Liver (tissue), 9 donors: Measurements from ENCODE around the gene TMEM19. TPM values are rescaled to one million over a fixed set of nuclear protein-coding genes. Genes with fewer than 3 reads are reported as not detected.

Source experiments
- DNase-seq: peaks from one replicate; pipeline ENCODE4 v3.0.0-alpha.2; 2017; ENCODE audit warnings: low spot score
- H3K27ac ChIP-seq, 2 donors: one replicate each; pipeline ENCODE4 v1.7.0; 2013; ENCODE audit warnings: inconsistent platforms in 2 of 2, low read length in 2 of 2, control low read depth in 1 of 2, low read depth in 1 of 2, mild to moderate bottlenecking in 1 of 2
- H3K27me3 ChIP-seq, 4 donors: one replicate each; pipeline versions ENCODE4 v1.6.1 to v1.7.0; 2013; ENCODE audit warnings: low read length in 3 of 4, inconsistent platforms in 1 of 4, mild to moderate bottlenecking in 1 of 4, moderate library complexity in 1 of 4; ENCODE audit not compliant: control insufficient read depth in 4 of 4, insufficient read depth in 4 of 4
- H3K36me3 ChIP-seq, 4 donors: one replicate each; pipeline versions ENCODE4 v1.6.1 to v1.7.0; 2013; ENCODE audit warnings: low read length in 3 of 4, mild to moderate bottlenecking in 3 of 4, low read depth in 1 of 4, moderate library complexity in 1 of 4; ENCODE audit not compliant: control insufficient read depth in 4 of 4, insufficient read depth in 3 of 4
- H3K4me1 ChIP-seq, 4 donors: one replicate each; pipeline versions ENCODE4 v1.6.1 to v1.7.0; 2013; ENCODE audit warnings: low read length in 3 of 4, mild to moderate bottlenecking in 3 of 4, moderate library complexity in 1 of 4; ENCODE audit not compliant: control insufficient read depth in 4 of 4, insufficient read depth in 4 of 4
- H3K4me3 ChIP-seq, 3 donors: one replicate each; pipeline versions ENCODE4 v1.6.1 to v1.7.0; 2013; ENCODE audit warnings: low read length in 3 of 3, control low read depth in 1 of 3, low read depth in 1 of 3, mild to moderate bottlenecking in 1 of 3
- H3K9ac ChIP-seq, 2 donors: one replicate each; pipeline ENCODE4 v1.7.0; 2013; ENCODE audit warnings: low read length in 2 of 2, mild to moderate bottlenecking in 2 of 2, moderate library complexity in 2 of 2, control low read depth in 1 of 2, low read depth in 1 of 2
- H3K9me3 ChIP-seq, 4 donors: one replicate each; pipeline versions ENCODE4 v1.6.1 to v1.7.0; 2013; ENCODE audit warnings: low read length in 3 of 4; ENCODE audit not compliant: control insufficient read depth in 4 of 4
- EGR1 ChIP-seq, 2 donors: IDR thresholded peaks; 2 replicates each; pipeline ENCODE4 v1.6.1; 2016 to 2018; ENCODE audit warnings: antibody characterized with exemption in 2 of 2, low read depth in 2 of 2
- FOXA1 ChIP-seq: IDR thresholded peaks from 2 replicates; pipeline ENCODE4 v1.6.1; 2016; ENCODE audit warnings: antibody characterized with exemption
- FOXA2 ChIP-seq: IDR thresholded peaks from 2 replicates; pipeline ENCODE4 v1.6.1; 2016; ENCODE audit warnings: antibody characterized with exemption
- GABPA ChIP-seq, 2 donors: IDR thresholded peaks in 1 of 2; conservative IDR thresholded peaks in 1 of 2; 2 replicates each; pipeline ENCODE4 v1.6.1; 2016; ENCODE audit warnings: antibody characterized with exemption in 2 of 2, mild to moderate bottlenecking in 1 of 2, moderate library complexity in 1 of 2
- HNF4A ChIP-seq, 2 donors: conservative IDR thresholded peaks; 2 replicates each; pipeline ENCODE4 v1.6.1; 2016; ENCODE audit warnings: antibody characterized with exemption in 2 of 2, mild to moderate bottlenecking in 2 of 2
- HNF4G ChIP-seq: IDR thresholded peaks from 2 replicates; pipeline ENCODE4 v1.6.1; 2016; ENCODE audit warnings: antibody characterized with exemption
- JUND ChIP-seq, 2 donors: IDR thresholded peaks; 2 replicates each; pipeline ENCODE4 v1.6.1; 2016; ENCODE audit warnings: antibody characterized with exemption in 2 of 2
- NR2F2 ChIP-seq: IDR thresholded peaks from 2 replicates; pipeline ENCODE4 v1.6.1; 2016; ENCODE audit warnings: antibody characterized with exemption
- RAD21 ChIP-seq, 2 donors: IDR thresholded peaks; 2 replicates each; pipeline ENCODE4 v1.6.1; 2016; ENCODE audit warnings: antibody characterized with exemption in 2 of 2, mild to moderate bottlenecking in 2 of 2
- RXRA ChIP-seq, 2 donors: IDR thresholded peaks; 2 replicates each; pipeline ENCODE4 v1.6.1; 2017 to 2018; ENCODE audit warnings: antibody characterized with exemption in 2 of 2, mild to moderate bottlenecking in 1 of 2
- SP1 ChIP-seq: IDR thresholded peaks from 2 replicates; pipeline ENCODE4 v1.6.1; 2018; ENCODE audit warnings: antibody characterized with exemption, mild to moderate bottlenecking
- TAF1 ChIP-seq: conservative IDR thresholded peaks from 2 replicates; pipeline ENCODE4 v1.6.1; 2016; ENCODE audit warnings: antibody characterized with exemption, mild to moderate bottlenecking
- YY1 ChIP-seq: IDR thresholded peaks from 2 replicates; pipeline ENCODE4 v1.6.1; 2016; ENCODE audit warnings: antibody characterized with exemption, mild to moderate bottlenecking
- WGBS: extraction: QIAGEN DNeasy Blood & Tissue Kit; methylation state at CpG from one replicate; pipeline ENCODE4 v1.1.7; 2013; 5-methylcytosine and 5-hydroxymethylcytosine counted together
- polyA plus RNA-seq, 2 donors: library from polyadenylated mRNA; stranded (reverse) in 1 of 2; unstranded in 1 of 2; fragments of 200-250 nt in 1 of 2; fragments of >200 nt in 1 of 2; fragmentation: Nextera tagmentation in 1 of 2; extraction: Ambion mirVana in 1 of 2; gene quantifications; one replicate each; pipeline versions ENCODE4 v1.2.1 to v1.2.3, GENCODE V29; 2013 to 2015
- total RNA-seq, 2 donors: library from RNA; depleted of rRNA; stranded (reverse); fragments of >200 nt; gene quantifications; one replicate each; pipeline ENCODE4 v1.2.3, GENCODE V29; 2014
- TF ChIP-seq, protein P1 (sequence below): IDR thresholded peaks from 2 replicates; pipeline ENCODE4 v1.6.1; 2016; ENCODE audit warnings: antibody characterized with exemption
- TF ChIP-seq, protein P2 (sequence below): IDR thresholded peaks from 2 replicates; pipeline ENCODE4 v1.6.1; 2016; ENCODE audit warnings: antibody characterized with exemption
- TF ChIP-seq, protein P3 (sequence below): IDR thresholded peaks from 2 replicates; pipeline ENCODE4 v1.6.1; 2016; ENCODE audit warnings: antibody characterized with exemption
- TF ChIP-seq, protein P4 (sequence below): IDR thresholded peaks from 2 replicates; pipeline ENCODE4 v1.6.1; 2016; ENCODE audit warnings: antibody characterized with exemption, mild to moderate bottlenecking
- TF ChIP-seq, protein P5 (sequence below): fragments of 150-350 bp; IDR thresholded peaks from 2 replicates; pipeline ENCODE4 v1.5.1; 2017; ENCODE audit warnings: improper control_type of control experiment, low read depth, low read length; ENCODE audit not compliant: missing input control
- donor health status: healthy.
- donor health status: healthy.
- donor health status: healthy.
- donor health status: healthy.
- donor health status: healthy.

Gene TMEM19
- total and polyA plus RNA-seq, 4 donors, result 9.5 to 30.0 (median 11.4) TPM

DNA sequence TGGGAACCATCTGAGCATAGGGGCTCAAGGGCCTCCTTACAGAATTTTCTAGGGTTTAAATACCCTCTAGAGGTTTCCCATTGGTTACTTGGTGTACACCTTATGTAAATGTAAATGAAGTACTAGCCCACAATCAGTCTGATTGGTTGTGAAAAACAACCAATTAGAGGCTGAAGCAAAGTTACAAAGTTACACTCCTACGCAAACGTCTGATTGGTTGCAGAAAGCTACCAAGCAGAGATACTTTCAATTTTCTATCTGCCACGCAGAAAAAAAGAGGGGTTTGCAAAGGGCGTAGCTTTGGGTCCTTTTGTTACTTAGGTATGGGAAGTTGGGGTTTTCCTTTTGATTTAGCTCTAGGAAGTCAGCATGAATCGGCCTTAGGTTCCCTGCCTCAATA is 1.8 kb upstream of the TMEM19 start (continued):
- TF ChIP-seq GABPA (IDR thresholded peaks at IDR 0.05 in 1 of 2, conservative IDR thresholded peaks at IDR 0.05 in 1 of 2), result no peak
- TF ChIP-seq SP1, result no peak
- TF ChIP-seq, protein P1, sequence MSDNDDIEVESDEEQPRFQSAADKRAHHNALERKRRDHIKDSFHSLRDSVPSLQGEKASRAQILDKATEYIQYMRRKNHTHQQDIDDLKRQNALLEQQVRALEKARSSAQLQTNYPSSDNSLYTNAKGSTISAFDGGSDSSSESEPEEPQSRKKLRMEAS, result no peak
- no peak for TF ChIP-seq RXRA (IDR thresholded peaks at IDR 0.05)
- TF ChIP-seq FOXA1, result no peak
- no peak for TF ChIP-seq YY1

DNA sequence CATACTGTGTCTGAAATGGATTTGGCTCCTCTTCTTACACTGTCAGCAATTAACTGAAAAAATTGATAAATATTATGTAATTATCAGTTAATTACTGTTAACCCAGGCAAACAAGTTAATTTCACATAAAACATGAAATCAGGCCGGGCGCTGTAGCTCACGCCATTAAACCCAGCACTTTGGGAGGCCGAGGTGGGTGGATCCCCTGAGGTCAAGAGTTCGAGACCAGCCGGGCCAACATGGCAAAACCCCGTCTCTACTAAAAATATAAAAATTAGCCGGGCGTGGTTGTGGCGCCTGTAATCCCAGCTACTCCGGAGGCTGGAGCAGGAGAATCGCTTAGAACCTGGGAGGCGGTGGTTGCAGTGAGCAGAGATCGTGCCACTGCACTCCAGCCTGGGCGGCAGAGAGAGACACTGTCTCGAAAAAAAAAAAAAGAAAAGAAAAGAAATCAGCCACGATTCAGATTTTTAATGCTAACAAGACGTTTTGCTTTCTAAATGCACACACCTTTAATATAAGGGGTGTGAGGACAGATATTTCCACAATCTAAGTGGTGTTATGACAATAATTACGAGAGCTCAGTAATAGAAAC is 473 bp upstream of the TMEM19 start:
- Histone ChIP-seq H3K4me1 (peaks cover 9 to 18% (median 13%) of the 10 kb centered on the region in 4 donors), H3K27me3 (no peaks in the 10 kb centered on the region), H3K36me3 (no peaks in the 10 kb centered on the region), H3K9me3 (no peaks in the 10 kb centered on the region), H3K4me3 (peak overlapping the region; percentile 74 to 94 (median 86)), H3K9ac (peak overlapping the region; percentile 75 to 79), H3K27ac (peak overlapping the region; percentile 91 to 92)
- TF ChIP-seq, protein P2, sequence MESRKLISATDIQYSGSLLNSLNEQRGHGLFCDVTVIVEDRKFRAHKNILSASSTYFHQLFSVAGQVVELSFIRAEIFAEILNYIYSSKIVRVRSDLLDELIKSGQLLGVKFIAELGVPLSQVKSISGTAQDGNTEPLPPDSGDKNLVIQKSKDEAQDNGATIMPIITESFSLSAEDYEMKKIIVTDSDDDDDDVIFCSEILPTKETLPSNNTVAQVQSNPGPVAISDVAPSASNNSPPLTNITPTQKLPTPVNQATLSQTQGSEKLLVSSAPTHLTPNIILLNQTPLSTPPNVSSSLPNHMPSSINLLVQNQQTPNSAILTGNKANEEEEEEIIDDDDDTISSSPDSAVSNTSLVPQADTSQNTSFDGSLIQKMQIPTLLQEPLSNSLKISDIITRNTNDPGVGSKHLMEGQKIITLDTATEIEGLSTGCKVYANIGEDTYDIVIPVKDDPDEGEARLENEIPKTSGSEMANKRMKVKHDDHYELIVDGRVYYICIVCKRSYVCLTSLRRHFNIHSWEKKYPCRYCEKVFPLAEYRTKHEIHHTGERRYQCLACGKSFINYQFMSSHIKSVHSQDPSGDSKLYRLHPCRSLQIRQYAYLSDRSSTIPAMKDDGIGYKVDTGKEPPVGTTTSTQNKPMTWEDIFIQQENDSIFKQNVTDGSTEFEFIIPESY, result no peak
- no peak for TF ChIP-seq NR2F2
- TF ChIP-seq, protein P3, sequence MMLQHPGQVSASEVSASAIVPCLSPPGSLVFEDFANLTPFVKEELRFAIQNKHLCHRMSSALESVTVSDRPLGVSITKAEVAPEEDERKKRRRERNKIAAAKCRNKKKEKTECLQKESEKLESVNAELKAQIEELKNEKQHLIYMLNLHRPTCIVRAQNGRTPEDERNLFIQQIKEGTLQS, result no peak
- no peak for TF ChIP-seq RXRA (IDR thresholded peaks at IDR 0.05)
- TF ChIP-seq HNF4A (conservative IDR thresholded peaks at IDR 0.05), result no peak
- no peak for TF ChIP-seq FOXA1
- no peak for TF ChIP-seq EGR1 (IDR thresholded peaks at IDR 0.05; ENCODE audit: low read depth in 2 of 2)
- TF ChIP-seq, protein P1, result no peak
- no peak for TF ChIP-seq JUND (IDR thresholded peaks at IDR 0.05)
- no peak for TF ChIP-seq YY1
- TF ChIP-seq, protein P4, sequence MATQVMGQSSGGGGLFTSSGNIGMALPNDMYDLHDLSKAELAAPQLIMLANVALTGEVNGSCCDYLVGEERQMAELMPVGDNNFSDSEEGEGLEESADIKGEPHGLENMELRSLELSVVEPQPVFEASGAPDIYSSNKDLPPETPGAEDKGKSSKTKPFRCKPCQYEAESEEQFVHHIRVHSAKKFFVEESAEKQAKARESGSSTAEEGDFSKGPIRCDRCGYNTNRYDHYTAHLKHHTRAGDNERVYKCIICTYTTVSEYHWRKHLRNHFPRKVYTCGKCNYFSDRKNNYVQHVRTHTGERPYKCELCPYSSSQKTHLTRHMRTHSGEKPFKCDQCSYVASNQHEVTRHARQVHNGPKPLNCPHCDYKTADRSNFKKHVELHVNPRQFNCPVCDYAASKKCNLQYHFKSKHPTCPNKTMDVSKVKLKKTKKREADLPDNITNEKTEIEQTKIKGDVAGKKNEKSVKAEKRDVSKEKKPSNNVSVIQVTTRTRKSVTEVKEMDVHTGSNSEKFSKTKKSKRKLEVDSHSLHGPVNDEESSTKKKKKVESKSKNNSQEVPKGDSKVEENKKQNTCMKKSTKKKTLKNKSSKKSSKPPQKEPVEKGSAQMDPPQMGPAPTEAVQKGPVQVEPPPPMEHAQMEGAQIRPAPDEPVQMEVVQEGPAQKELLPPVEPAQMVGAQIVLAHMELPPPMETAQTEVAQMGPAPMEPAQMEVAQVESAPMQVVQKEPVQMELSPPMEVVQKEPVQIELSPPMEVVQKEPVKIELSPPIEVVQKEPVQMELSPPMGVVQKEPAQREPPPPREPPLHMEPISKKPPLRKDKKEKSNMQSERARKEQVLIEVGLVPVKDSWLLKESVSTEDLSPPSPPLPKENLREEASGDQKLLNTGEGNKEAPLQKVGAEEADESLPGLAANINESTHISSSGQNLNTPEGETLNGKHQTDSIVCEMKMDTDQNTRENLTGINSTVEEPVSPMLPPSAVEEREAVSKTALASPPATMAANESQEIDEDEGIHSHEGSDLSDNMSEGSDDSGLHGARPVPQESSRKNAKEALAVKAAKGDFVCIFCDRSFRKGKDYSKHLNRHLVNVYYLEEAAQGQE, result no peak
- TF ChIP-seq, protein P5, sequence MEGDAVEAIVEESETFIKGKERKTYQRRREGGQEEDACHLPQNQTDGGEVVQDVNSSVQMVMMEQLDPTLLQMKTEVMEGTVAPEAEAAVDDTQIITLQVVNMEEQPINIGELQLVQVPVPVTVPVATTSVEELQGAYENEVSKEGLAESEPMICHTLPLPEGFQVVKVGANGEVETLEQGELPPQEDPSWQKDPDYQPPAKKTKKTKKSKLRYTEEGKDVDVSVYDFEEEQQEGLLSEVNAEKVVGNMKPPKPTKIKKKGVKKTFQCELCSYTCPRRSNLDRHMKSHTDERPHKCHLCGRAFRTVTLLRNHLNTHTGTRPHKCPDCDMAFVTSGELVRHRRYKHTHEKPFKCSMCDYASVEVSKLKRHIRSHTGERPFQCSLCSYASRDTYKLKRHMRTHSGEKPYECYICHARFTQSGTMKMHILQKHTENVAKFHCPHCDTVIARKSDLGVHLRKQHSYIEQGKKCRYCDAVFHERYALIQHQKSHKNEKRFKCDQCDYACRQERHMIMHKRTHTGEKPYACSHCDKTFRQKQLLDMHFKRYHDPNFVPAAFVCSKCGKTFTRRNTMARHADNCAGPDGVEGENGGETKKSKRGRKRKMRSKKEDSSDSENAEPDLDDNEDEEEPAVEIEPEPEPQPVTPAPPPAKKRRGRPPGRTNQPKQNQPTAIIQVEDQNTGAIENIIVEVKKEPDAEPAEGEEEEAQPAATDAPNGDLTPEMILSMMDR, result no peak
- TF ChIP-seq HNF4G, result no peak
- no peak for TF ChIP-seq GABPA (IDR thresholded peaks at IDR 0.05 in 1 of 2, conservative IDR thresholded peaks at IDR 0.05 in 1 of 2)
- TF ChIP-seq FOXA2, result no peak
- no peak for TF ChIP-seq SP1
- TF ChIP-seq TAF1, result no peak
- TF ChIP-seq RAD21 (IDR thresholded peaks at IDR 0.05), result no peak
- WGBS, result 20% methylated on average over 19 of the region's 19 CpGs
- no peak for DNase-seq
